Stimulated activated CD8-positive, alpha-beta memory T cell treated with anti-CD3 and anti-CD28 coated beads, Interleukin-12 subunit alpha, Interleukin-12 subunit beta, amount 100 ng/mL, for 24 hours (primary cell): ENCODE results near the gene PWP1.

ENCODE experiments used
- DNase-seq: peaks from one replicate; pipeline ENCODE4 v3.0.0-alpha.2; 2020; ENCODE audit errors: extremely low read depth

Gene PWP1

GRCh38 chr12:107735763-107736162 is 50.2 kb downstream of the PWP1 start:
- no peak for DNase-seq

GRCh38 chr12:107736914-107737313 is 51.3 kb downstream of the PWP1 start:
- no peak for DNase-seq

- no peak for DNase-seq
These were observed 62.9 kb downstream of the PWP1 start for GRCh38 chr12:107748472-107748871.

DNA sequence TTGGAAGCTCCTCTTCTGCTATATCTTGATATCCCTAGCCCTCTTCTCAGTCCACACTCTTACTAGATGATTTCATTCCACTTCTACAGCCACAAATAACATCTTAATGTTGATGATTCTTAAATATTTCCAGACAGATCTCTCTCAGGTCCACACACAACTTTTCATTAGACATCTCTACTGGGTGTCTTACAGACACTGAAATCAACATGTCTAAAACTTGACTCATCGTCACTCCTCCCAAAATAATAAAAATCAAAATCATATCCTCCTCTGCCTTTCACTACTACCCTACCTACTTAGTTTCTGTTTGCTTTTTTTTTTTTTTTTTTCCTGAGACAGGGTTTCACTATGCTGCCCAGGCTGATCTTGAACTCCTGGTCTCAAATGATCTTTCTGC is 63.5 kb downstream of the PWP1 start:
- DNase-seq, result no peak

DNA sequence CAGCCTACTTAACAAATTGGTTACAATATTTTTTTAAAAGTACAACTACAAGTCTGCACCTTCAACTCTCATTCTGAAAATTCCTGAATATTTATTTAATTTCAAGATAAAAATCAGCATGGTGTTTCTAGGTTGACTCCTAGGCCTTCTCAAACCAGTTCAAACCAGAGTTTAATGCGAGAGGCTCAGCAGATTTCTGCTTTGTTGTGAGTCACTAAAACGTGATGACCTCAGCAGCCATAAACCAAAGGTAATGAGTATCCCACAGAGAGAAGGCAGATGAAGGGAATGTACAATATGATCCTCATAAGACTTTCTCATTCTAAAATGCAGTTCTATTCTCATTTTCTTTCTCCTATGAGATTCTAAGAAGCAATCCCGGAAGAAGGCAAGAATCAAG is 73.8 kb downstream of the PWP1 start:
- no peak for DNase-seq

DNA sequence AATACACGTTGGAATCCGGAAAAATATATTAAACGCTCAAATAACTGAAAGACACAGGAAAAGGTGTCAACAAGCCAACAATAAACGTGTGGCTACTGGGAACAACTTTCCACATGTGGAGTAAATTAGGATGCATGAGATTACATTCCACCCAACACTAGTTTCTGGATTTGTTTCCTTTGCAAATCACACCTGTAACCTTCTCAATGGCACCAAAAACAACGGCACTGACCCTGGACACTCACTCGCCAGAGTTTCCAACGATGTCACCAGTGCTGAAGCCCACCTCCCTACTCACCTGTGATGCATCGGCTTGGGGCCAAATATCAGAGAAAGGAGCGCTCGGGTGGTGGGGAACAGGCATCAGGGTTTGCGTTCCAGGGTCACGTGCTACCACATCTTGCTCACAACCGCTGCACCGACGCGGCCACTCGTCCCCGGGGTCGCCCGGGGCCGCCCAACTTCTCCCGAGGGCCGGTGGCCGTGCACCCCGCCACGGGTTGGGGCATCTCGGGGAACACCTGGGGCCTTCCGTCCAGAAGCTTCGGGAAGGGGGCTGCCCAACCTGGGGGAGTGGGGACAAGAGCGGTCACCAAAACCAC is 74.7 kb downstream of the PWP1 start:
- no peak for DNase-seq

GRCh38 chr12:107760809-107761501 is 75.4 kb downstream of the PWP1 start, which contains the start of gene PRDM4:
PRDM4 (minus strand) TSS chr12:107761137; CDS start chr12:107760515, 622 bp downstream.
- peak; percentile 81 for DNase-seq

GRCh38 chr12:107761502-107761904 is 75.9 kb downstream of the PWP1 start:
- DNase-seq, result no peak
